GM10266 (cell line): Measurements from ENCODE around the gene CARD19.

ENCODE experiments used
- DNase-seq: peaks from one replicate; pipeline ENCODE4 v3.0.0; 2012; ENCODE audit errors: extremely low spot score
- TF ChIP-seq, protein P1 (sequence below): IDR thresholded peaks from 2 replicates; pipeline ENCODE4 v1.5.1; 2012; ENCODE audit warnings: mild to moderate bottlenecking, low read depth; ENCODE audit not compliant: control insufficient read depth, insufficient read depth; ENCODE audit errors: missing control alignments

CARD19 gene

DNA sequence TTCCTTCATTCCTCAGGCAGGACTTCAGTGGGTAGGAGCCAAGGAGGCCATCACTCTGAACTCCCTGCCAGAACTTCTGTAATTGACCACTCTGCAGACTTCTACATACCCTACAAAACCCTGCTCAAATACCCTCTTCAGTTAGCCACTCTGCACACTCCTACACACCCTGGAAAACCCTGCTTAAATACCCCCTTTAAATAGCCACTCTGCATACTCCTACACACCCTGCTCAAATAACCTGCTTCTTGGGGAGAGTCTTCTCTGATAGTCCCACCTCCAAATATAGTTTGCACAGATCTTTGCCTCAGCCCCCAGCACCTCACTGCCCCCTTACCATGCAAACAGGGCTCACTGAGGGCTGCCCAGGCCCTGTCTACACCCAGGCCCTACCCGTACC is 18.6 kb upstream of the CARD19 start:
- DNase-seq, result no peak
- TF ChIP-seq, protein P1, sequence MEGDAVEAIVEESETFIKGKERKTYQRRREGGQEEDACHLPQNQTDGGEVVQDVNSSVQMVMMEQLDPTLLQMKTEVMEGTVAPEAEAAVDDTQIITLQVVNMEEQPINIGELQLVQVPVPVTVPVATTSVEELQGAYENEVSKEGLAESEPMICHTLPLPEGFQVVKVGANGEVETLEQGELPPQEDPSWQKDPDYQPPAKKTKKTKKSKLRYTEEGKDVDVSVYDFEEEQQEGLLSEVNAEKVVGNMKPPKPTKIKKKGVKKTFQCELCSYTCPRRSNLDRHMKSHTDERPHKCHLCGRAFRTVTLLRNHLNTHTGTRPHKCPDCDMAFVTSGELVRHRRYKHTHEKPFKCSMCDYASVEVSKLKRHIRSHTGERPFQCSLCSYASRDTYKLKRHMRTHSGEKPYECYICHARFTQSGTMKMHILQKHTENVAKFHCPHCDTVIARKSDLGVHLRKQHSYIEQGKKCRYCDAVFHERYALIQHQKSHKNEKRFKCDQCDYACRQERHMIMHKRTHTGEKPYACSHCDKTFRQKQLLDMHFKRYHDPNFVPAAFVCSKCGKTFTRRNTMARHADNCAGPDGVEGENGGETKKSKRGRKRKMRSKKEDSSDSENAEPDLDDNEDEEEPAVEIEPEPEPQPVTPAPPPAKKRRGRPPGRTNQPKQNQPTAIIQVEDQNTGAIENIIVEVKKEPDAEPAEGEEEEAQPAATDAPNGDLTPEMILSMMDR, result no peak

DNA sequence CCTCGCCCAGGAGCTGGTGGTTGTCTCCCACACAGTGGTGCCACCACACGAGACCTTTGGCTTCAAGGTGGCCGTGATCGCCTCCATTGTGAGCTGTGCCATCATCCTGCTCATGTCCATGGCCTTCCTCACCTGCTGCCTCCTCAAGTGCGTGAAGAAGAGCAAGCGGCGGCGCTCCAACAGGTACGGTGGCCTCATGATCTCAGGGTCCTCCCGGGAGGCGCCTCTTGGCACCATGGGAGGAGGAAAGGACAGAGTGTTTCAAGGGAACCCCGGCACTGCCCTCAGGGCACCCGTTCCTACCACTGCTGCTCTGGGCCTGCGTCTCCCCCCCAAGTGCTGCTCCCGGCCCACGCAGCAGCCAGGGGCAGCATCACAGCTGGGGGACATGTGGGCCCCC is 18.2 kb upstream of the CARD19 start:
- DNase-seq, result no peak

DNA sequence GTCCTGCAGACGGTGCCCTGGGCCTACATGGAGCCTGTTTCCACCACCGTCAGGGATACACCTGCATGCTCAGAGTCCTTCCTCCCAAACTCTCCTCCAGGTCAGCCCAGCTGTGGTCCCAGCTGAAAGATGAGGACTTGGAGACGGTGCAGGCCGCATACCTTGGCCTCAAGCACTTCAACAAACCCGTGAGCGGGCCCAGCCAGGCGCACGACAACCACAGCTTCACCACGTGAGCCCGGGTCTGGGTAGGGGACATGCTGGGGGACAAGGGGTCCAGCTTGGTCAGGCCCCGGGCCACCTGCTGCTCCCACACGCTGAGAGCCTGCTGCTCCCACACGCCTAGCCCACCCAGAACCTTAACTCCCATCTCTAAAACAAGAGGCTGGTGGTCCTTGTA is 16.6 kb upstream of the CARD19 start:
- DNase-seq, result no peak
- TF ChIP-seq, protein P1, result no peak

More for the DNA sequence above, 18.2 kb upstream of the CARD19 start:
- TF ChIP-seq, protein P1, result no peak

DNA sequence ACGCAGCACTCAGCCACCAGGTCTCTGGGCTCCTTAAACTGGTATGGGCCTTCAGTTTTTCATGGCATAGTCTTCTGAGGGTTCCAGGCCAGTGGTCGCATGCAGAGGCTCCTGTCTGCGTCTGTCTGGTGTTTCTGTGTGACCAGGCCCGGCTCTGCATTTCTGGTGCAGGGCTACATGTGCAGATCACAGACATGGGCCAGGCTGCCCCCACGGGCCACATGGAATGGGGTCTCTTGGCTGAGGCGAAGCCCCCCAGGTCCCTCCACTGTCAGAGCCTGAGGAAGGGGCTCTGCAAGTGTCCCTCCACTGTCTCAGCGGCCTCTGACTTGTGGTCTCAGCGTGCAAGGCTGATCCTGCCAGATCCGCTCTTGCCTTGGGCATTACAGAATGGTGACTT is 15.6 kb upstream of the CARD19 start:
- DNase-seq, result no peak
- TF ChIP-seq, protein P1, result no peak

DNA sequence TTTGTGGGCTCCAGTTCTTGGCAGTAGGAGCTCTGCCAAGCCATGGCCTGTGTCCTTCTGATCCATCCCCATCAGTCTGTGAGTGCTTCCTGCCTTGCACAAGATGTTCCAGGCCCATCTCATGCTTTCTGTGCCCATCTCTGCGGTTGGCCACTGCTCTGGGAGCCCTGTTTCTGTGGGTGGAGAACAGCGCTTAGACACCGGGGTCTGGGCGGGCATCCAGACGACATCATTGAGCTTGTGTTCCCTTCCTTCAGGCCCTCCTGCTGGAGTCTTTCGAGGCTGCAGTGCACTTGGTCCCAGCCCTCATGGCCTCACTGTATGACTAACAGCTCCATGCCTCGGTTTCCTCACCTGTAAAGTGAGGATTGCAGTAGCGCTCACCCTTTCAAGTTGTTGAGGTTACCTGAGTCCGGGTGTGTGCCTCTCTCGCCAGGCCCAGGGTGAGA is 14.9 kb upstream of the CARD19 start:
- no peak for DNase-seq
- TF ChIP-seq, protein P1, result no peak

DNA sequence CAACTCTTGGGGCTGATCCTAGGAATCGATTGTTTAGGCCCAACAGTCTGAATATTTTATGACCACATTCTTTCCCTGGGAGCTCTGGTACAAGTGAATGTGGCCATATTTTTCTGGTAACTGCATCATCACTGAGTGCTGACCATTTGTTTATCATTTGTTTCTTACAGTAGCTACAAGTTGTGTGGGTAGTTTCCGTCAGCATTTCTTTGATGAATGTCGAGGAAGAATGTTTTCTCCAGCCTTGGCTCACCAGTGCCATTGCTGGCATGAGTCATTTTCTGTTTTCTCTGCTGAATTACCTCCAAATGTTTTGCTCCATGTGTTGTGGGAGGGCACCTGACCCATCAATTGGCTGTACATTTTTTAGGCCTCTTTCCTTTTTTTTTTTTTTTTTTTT is 14.1 kb upstream of the CARD19 start:
- TF ChIP-seq, protein P1, result no peak
- no peak for DNase-seq

DNA sequence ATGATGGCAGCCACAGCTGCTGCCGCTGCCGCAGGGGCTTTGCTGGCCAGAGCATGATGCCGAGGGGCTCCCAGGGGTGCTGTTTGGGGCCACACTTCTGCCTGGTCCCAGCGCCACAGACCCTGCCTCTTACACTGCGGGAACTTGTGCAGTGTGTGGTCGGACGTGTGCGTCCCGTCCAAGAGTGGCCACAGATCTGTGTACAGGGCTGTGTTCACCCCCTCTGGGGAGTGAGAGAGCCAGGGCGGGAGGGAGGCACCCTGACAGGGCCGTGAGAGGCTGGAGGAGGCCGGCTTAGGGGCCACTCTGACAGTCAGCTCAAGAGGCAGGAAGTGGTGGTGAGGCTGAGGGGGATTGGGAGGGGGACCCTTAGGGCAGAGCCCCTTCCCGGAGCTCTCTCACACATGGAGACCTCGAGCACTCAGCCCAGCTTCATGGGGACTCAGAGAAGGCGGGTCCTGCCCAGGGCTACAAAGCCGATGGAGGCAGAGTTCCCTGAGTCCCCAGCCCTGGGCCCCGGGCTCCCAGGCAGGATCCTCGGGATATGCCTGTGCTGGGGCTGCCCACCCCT is 13.1 kb upstream of the CARD19 start:
- no peak for DNase-seq
- TF ChIP-seq, protein P1, result no peak
